GM19397 (cell line): ENCODE results near the gene SIX5.

ENCODE experiments used
- ATAC-seq: cut with Tn5 transposase; IDR thresholded peaks from one replicate; pipeline ENCODE4 v1.9.1; 2021; ENCODE audit warnings: mild to moderate bottlenecking, moderate library complexity; ENCODE audit not compliant: unreplicated experiment

SIX5 gene

DNA sequence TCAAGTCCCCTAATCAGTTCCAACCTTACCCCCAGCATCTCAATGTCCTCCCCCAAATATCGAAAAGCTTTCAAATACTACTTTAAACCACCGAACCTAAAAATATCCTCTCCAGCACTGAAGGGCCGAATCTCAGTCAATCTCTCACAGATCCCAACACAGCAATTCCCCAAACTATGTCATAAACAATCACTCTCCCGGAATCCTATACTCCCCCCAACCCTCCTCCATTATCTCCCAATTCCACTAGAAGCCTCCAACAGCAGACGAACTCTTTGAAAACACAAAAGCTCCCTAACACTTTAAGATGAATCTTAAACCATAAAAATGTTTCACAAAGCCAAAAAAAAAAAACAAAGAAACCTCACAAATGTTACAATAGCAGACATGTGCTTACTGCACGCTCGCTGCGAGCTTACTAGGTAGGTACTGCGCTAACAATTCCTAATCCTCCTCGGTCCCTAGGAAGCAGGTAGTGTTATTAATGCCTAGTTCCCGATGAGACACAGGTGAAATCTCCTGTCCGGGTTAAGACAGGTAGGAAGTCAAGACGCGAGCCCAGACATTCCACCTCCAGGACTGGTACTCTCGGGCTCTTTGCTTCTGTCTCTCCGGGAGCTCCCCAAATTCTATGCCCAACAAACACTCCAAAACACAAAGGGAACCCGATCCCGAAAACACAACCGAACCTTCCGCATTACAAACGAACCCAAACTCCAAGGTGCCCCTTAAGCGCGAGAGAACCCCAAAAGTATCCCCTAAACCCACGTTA lies 52.5 kb downstream of the SIX5 start:
- ATAC-seq: no peak

DNA sequence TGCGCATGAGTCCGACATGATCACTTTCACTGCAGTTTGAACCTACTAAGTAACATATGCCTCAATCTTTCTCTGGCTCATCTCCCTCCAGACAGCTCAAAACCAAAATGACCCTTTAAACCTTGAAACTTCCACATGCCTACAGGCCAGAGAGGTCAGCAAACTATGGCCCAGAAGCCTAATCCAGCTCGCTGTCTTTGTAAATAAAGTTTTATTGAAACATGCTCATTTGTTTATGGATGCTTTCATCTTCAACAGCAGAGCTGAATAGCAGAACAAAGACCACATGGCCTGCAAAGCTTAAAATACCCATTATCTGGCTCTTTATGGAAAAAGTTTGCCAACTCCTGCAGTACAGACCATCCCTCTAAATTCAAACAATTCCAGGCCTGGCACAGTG lies 53.9 kb downstream of the SIX5 start:
- ATAC-seq: no peak
